HG02884 (cell line): Measurements from ENCODE around the gene ISX.
"Not testable (repeated sequence)": the region's sequence is repeated elsewhere in the genome, so short reads cannot be mapped to it uniquely, and the experiment has no call there.

Source experiments
- ATAC-seq: cut with Tn5 transposase; IDR thresholded peaks from one replicate; pipeline ENCODE4 v1.9.1; 2021; ENCODE audit warnings: mild to moderate bottlenecking, moderate library complexity; ENCODE audit not compliant: unreplicated experiment

The ISX gene

DNA sequence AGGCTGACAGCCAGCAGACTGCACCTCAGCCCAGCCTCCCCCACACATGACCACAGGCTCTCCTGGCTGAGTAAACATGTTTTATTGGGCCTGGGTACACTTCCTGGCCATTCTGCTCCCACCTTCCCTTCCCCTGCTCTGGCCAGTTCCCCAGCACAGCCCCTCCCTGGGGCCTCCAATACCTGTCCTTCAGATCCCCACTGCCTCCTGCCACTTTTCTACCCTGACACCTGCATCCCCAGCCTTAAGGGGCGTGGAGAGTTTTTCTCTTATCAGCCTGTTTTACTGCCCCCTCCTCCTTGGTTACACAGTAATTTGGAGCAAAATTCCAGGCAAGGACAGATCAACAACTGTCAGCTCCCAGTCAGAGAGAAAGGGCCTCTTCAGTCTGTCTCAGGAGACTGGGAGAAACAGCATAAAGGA is at the start of gene ISX:
Gene ISX (plus strand): TSS at position 363 of the 423 bp plus-strand sequence. CDS start 930 bp downstream, outside the sequence.
- ATAC-seq, result no peak

DNA sequence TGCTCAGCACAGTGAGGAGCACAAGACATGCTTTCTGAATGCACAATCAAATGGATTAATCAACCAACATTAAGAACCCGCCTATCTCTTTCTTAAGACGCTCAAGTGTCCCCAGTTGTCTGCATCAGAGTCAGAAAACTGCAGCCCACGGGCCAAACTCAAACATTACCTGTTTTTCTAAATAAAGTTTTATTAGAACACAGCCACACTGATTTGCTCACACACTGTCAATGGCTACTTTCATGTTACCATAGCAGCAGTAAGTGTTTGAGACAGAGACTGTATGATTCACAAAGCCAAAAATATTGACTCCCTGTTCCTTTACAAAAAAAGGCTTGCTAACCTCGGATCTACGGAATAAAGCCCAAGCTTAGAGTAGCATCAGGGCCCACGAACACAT is 49.0 kb upstream of the ISX start:
- ATAC-seq, result no peak

DNA sequence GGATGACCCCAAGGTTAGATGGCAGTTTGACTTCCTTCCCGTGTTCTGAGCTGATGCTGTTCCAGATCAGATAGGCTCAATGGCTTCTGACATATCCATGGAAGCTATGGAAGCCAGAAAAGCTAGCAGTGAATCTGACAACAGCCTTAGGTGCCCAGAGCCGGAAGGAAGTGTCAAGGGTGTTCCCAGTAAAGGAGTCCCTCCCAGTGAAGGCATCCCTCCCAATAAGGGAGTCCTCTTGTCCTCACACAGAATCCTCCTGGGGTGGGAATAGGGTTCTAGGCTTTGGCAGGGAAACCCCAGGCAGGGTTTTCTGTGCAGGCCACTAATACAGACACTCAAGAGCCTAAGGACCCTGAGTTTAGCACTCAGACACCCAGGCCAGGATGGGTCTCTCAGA is 47.0 kb upstream of the ISX start:
- no peak for ATAC-seq

DNA sequence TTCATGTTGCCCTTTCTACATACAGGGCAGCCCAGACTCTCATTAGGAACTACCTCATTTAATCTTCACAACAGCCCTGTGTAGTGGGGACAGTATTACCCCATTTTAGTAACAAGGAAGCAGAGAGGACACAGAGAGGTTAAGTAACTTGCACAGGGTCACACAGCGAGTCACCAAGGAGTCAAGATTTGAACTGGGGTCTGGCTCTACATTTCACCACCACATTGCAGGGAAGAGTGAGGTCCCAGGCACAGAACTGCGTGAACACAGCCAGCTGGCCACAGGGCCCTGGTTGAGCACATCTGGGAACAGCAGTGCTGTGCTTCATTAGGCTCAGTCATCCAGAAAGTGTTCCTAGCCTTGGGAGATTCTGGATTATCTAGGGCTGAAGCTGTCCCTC is 45.4 kb upstream of the ISX start:
- ATAC-seq, result no peak

DNA sequence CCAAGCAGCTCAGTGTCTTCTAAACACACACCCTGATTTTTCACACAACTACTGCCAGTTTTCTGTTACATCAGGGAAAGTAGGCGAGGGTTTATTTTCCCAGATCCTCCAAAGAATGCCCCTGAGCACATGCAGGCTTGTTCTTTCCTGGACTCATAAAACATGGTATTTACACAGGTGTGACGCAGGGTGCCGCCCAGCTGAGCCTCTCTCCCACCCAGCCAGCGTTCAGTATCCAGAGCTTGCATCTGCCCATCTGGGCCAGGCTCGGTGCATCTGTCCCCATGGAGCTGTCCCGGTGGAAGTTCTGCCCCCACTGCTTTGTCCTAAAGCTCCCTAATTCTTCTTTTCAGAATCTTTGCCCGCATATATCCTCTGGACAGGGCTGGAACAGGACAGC is 44.8 kb upstream of the ISX start:
- ATAC-seq, result no peak

DNA sequence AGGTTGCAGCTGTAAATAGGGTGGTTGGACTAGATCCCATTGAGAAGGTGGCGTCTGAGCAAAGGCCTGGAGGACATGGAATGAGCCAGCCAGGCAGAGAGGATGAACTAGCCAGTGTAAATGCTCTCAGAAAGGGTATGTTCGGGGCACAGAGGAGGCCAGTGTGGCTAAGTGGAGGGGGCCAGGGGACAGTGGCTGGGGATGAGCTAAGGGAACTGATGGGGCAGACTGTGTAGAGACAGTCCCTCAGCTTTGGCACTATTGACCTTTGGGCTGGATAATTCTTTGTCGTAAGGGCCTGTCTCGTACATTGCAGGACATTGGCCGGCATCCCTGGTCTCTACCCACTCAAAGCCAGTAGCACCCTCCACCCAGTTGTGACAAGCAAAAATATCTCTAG is 43.7 kb upstream of the ISX start:
- ATAC-seq, result no peak

DNA sequence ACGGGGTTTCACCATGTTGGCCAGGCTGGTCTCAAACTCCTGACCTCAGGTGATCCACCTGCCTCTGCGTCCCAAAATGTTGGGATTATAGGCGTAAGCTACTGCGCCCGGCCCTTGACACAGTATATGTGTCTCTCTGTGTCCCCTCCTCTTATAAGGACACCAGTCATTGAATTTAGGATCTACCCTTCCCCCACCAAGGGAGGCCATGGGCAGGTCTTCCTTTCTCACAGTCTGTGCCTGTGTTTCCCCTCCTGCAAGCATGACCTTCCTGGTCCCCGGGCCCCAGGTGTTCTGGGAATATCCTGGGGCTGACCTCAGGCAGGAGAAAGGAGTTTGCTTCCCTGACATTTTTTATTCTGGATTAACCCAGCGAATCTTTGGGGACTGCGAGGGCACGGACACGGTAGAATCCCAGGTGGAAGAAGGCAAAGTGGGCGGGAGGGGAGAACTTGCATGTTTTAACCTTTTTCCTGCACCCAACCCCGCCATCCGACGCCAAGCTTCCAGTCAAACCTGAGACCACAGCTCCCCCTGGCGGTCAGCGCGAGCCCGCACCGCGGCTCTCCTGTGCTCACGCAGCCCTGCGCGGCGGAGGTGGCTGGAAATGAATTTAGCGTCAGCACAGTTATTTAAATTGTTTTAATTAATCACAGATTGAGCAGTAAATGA is 42.1 kb upstream of the ISX start:
- no peak for ATAC-seq

DNA sequence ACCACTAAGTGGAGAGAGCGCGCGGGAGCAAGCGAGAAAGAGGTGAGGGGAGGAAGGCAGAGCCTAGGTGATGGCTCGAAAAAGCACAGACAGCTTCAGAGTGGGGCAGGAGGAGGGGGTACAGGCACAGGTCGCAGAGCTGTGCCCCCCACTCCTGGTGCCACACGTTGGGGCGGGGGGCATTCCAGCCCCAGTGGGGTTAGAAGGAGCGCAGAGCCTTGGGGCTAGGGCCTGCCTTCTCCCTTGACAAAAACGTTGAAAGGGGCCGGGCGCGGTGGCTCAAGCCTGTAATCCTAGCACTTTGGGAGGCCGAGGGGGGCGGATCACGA is 41.6 kb upstream of the ISX start:
- no peak for ATAC-seq

DNA sequence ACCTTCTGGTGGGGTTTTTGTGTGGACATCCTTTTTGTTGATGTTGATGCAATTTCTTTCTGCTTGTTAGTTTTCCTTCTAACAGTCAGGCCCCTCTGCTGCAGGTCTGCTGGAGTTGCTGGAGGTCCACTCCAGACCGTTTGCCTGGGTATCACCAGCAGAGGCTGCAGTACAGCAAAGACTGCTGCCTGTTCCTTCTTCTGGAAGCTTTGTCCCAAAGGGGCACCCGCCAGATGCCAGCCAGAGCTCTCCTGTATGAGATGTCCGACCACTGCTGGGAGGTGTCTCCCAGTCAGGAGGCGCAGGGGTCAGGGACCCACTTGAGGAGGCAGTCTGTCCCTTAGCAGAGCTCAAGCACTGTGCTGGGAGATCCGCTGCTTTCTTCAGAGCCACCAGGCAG is 35.8 kb upstream of the ISX start:
- ATAC-seq, result not testable (repeated sequence)

DNA sequence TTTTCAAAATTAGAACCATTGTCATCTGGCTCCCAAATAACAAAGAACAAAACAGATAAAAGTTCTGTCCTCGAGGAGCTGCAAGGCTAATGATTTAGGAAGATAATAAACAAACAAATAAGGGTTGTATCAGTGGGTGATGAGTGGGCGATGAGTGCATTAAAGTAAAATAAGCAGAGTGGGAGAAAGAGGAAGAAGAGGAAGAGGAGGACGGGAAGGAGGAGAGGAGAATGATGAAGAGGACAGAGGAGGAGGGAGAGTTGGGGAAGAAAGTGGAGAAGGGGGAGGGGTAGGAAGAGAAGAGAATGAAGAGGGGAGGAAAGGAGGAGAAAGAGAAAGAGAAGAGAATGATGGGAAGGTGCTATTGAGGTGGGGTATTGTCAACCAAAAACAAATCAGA is 33.4 kb upstream of the ISX start:
- no peak for ATAC-seq

DNA sequence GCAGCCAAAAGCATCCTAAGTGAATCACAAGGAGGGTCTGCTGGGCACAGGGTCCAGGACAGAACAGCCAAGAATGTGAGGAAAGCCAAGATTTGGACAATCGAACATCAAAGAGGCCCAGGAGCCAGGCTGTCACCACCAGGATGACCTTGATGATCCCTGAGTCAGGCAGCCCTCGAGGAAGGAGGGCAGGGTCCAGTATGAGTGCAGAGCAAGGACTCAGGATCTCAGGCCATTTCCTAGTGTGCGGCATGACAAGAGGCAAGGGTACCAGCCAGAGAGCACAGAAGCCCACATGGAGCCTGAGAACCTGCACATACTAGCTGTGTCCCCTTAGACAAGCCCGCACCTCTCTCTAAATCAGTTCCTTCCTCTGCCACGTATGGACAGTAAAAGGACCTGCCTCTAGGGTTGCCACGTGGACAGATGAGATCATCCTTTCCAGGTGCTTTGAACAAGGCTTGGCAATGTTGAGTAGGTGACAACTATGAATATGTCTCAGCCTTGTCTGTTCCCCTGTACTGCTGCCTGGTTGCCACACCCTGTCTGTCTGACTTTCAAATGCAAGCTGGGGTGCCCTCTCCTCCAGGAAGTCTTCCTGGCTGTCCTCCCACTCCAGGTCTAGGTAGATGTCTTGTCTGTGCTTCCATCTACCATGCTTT is 32.2 kb upstream of the ISX start:
- ATAC-seq, result no peak

DNA sequence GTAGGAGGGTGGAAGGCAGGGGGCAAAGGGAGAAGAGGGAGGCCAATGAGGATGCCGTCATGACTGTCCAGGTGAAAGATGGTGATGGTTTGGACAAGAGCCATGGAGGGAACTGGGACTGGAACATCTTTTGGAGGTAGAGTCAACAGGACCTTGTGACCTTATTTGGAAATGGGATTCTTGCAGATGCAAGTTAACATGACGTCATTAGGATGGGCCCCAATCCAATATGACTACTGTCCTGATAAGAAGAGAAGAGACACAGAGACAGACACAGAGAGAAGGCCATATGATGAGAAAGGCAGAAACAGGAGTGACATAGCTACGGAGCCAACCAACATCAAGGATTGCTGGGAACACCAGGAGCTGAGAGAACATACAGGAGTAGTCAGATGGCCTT is 31.0 kb upstream of the ISX start:
- ATAC-seq, result no peak

DNA sequence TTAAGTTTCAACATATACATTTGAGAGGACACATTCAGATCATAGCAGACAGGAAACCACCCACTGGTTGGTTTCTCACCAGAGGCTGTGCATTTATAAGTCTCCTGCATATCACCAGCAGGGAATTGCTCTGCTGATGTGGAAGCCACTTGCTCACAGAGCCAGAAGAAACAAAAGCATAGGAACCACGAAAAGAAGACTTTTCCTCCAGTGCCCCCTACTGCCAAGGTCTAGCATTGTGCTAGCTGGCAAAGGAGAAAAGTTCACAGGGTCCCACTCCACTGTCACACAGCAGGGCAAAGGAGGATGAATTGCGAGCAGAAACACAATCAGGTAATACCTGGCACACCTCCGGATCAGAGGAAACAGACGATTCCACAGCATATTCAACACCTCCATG is 28.9 kb upstream of the ISX start:
- ATAC-seq, result no peak

DNA sequence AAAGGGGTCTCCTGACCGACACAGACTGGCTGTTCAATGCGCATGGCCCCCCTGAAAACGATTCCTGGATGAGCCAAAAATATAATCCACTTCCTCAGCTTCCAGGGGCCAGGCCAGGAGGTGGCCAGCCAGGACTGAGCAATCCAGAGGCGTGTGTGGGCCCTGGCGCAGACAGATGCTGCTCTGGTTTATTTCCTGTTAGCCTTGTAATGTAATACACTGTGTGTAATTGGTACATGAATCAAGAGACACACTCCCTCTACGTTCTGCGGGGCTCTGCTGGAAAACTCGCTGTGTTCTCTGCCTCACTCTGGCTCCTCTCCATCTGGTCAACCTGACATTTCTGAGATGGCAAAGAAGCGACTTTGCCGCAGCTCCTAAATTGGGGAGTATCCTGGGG is 26.3 kb upstream of the ISX start:
- no peak for ATAC-seq

DNA sequence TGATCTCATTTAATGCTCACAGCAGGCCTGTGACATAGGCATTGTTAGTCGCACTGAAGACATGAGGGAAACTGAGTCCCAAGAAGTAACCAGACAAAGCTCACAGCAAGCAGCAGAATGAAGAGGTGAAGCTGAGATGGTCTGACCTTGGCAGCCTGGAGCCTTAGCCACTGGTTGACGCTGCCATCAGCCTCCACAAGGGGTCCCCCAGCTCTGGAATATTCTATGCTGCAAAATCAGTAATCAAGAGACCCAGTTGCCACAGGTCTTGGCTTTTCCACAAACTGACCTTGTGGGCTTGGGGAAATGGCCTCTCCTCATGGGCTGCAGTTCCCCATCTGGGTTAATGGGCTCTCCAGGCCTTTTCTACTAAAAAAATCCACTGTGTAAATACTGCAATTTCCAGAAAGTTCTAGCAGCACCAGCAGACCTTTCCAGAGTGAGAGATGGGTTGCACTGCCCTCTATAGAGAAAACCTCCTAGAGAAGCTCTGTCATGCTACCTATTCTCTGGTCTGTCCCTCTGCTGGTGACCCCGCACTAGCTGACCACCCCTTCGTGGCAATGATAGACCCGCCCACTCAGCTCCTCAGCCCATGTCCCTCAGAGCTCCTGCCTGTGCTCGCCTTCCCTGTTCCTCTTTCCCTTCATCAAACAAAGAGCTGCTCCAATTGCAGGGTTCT is 22.6 kb upstream of the ISX start:
- no peak for ATAC-seq

DNA sequence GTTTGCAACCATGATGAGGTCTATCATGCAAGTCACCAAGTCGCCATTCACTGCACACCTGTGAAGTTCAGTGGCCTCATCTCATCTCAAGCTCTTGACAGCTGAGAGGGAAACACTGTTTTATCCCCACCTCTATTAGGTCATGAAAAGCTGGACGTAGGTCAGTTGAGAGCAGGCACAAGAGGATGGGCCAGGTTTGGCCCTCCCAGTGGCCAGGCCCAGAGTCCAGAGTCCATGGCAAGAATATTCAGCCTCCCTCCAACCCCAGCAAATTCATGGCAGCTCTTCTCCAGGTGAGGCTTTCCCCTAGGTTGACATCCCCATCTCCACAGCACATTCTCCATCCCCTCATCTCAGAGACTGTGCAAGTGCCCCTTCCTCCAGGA is 22.0 kb upstream of the ISX start:
- no peak for ATAC-seq

DNA sequence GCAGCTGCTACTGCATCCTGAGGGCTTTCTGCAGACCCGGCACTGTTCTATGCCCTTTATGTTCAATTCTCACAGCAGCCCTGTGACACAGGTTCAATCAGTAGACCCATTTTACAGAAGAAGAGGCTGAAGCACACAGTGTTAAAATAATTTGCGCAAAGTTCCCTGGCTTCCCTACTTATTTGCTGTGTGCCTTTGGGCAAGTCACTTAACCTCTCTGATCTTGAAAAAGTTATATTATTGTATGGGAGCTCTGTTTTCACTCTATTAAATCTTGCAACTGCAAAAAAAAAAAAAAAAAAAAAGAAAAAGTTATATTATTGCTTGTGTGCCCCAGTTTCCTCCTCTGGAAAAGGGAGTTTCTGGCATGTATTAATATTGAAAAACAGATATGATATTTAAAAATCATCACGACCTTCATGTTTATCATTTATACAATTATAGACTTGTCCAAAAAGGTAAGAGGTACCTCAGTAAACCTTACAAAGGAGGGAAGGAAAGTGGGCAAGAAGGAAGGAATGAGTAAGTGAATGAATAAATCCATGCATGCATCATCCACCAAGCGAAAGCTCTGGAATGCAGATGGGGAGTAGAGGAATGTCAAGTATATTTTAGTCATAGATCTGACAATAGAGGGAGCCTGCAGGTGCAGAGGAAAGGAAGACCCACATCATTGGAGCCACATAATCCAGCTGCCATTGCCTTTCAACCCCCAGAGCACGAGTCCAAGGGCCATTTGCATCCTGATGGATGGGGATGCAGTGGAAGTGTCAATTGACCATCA is 21.2 kb upstream of the ISX start:
- ATAC-seq, result no peak

DNA sequence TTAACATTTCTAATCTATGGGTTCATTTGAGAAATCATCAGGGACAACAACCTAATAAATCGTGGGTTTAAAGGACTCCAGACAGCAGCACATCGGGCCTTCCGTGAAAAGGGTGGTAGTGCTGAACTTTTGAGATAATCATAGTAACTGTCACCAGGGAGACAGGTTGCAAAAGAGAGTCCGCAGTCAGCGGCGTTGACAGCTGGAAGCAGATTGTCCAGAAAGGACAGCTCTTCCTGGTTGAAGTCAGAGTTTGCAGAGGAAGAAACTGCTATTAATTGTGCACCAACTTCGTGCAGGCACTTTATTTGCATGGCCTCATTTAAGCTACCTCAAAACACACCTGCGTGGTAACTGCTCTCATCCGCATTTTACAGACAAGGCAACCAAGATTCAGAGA is 20.5 kb upstream of the ISX start:
- ATAC-seq, result no peak

DNA sequence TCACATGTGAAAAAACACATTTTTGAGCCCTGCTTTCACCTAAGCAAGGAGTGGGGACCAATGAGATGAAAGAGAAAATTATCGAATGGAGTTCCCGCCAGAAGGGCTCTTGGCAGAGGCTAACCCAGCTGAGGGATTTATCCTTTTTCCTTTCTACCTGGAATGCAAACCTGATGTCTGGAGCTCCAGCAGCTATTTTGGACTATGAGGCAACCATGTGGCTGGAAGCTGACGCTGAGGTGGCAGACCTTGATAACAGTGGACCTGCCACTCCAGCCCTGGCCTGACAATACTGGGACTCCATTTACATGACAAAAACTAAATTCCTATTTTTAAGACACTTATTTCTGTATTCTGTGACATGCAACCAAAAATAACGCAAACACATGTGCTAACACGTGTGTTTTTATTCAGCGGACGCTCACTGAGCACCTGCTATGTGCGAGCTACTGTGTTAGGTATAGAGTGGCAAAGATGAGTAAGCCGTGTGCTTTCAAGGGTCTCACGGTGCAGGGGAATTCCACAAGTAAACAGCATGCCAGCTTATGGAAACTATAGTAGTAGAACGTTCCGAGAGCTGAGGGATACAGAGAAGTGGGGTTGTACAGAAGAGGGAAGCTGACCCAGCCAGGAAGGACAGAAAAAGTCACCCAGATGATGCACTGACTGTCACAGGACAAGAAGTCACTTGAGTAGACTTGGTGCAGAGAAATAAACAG is 19.1 kb upstream of the ISX start:
- no peak for ATAC-seq

DNA sequence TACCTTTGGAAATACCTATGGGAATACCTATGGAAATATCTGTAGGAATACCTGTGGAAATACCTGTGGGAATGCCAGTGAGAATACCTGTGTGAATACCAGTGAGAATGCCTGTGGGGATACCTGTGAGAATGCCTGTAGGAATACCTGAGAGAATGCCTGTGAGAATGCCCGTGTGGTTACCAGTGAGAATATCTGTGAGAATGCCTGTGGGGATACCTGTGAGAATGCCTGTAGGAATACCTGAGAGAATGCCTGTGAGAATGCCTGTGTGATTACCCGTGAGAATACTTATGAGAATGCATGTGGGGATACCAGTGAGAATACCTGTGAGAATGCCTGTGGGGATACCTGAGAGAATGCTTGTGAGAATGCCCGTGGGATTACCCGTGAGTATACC is 15.9 kb upstream of the ISX start:
- ATAC-seq, result not testable (repeated sequence)

DNA sequence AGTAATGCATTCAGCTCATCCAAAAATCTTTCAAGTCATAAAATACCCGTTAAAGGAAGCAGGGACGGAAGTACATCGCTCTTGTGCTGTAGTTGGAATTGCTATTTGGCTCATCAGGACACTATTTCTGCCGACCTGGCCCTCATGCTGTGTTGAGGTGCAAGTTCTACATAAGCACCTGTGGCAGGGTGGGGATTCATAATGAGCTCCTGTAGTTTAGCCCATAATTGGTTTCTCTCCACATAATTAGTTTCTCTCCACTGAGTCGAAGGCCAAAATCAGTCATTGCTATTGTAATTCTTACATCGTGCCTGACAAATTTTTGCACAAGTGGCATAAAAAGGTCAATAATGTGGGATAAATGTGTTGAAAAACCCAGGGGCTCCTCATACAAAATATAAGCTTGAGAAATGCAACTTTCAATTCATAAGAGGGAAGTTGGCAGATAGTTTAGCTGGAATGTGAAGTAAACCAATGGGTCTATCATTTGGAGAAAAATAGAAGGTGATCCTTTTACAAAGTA is 14.9 kb upstream of the ISX start:
- no peak for ATAC-seq
